H1 (cell line): ENCODE results near the gene RAD51B. TPM values are rescaled to one million over a fixed set of nuclear protein-coding genes. Genes with fewer than 3 reads are reported as not detected.

Experiments used
- CTCF ChIA-PET: fragments of 300-600 bp; sonication (Branson Sonifier 250); formaldehyde crosslinking; loops from one replicate; lab custom pipeline; 2021; ENCODE audit not compliant: partially characterized antibody; lab: Charles Lee
- POLR2A ChIA-PET: fragments of 300-600 bp; sonication (Branson Sonifier 250); formaldehyde crosslinking; loops from one replicate; lab custom pipeline; 2021; ENCODE audit warnings: inconsistent platforms; ENCODE audit not compliant: partially characterized antibody; lab: Charles Lee
- DNase-seq, 2 experiments: peaks; one replicate each; pipeline versions ENCODE4 v3.0.0 to v3.0.0-alpha.2; 2010 to 2022; ENCODE audit warnings: low spot score in 2 of 2, low read depth in 1 of 2, mixed read lengths in 1 of 2
- FAIRE-seq: peaks from 2 replicates; lab custom pipeline; 2011; peaks lifted over from hg19 to GRCh38; lab: Jason Lieb, UNC
- H2AFZ ChIP-seq: 2 replicates; pipeline ENCODE4 v1.8.1; 2012; ENCODE audit warnings: low read length, inconsistent platforms
- H2AK5ac ChIP-seq: 2 replicates; pipeline ENCODE4 v1.6.1; 2013; ENCODE audit warnings: low read depth, low read length
- H2BK120ac ChIP-seq: replicated peaks from 2 replicates; pipeline ENCODE3; 2013; ENCODE audit warnings: low read depth, low read length, inconsistent platforms
- H2BK12ac ChIP-seq: 2 replicates; pipeline ENCODE4 v1.6.1; 2013; ENCODE audit warnings: low read depth, low read length
- H2BK15ac ChIP-seq: 2 replicates; pipeline ENCODE4 v1.6.1; 2013; ENCODE audit warnings: low read length
- H2BK20ac ChIP-seq: 2 replicates; pipeline ENCODE4 v1.6.1; 2013; ENCODE audit warnings: low read length
- H2BK5ac ChIP-seq: 2 replicates; pipeline ENCODE4 v1.6.1; 2013; ENCODE audit warnings: low read depth, low read length
- H3K14ac ChIP-seq: 2 replicates; pipeline ENCODE4 v1.6.1; 2013; ENCODE audit warnings: inconsistent platforms; ENCODE audit not compliant: insufficient read length
- H3K18ac ChIP-seq: 2 replicates; pipeline ENCODE4 v1.6.1; 2013; ENCODE audit warnings: low read length; ENCODE audit errors: extremely low read depth
- H3K23ac ChIP-seq: 2 replicates; pipeline ENCODE4 v1.6.1; 2013; ENCODE audit warnings: inconsistent platforms; ENCODE audit not compliant: insufficient read length
- H3K23me2 ChIP-seq: 2 replicates; pipeline ENCODE4 v1.6.1; 2013; ENCODE audit warnings: low read depth, low read length
- H3K27ac ChIP-seq: 2 replicates; pipeline ENCODE4 v1.6.1; 2011; ENCODE audit warnings: low read depth, low read length, inconsistent platforms
- H3K27me3 ChIP-seq, 4 experiments: replicated peaks in 1 of 4; 1 replicate in 1 of 4; 2 replicates in 3 of 4; pipeline versions ENCODE4 v1.6.1 to v1.8.1; 2011 to 2013; ENCODE audit warnings: low read length in 3 of 4, mild to moderate bottlenecking in 3 of 4, inconsistent platforms in 2 of 4, mixed read lengths in 2 of 4, moderate library complexity in 1 of 4; ENCODE audit not compliant: control insufficient read depth in 3 of 4, insufficient read depth in 3 of 4; ENCODE audit errors: extremely low read depth in 1 of 4
- H3K36me3 ChIP-seq, 4 experiments: 2 replicates each; pipeline versions ENCODE4 v1.6.1 to v1.8.1; 2011 to 2013; ENCODE audit warnings: mild to moderate bottlenecking in 4 of 4, low read length in 3 of 4, moderate library complexity in 2 of 4, control low read depth in 1 of 4, inconsistent platforms in 1 of 4; ENCODE audit not compliant: insufficient read depth in 4 of 4, control insufficient read depth in 2 of 4
- H3K4ac ChIP-seq: replicated peaks from 2 replicates; pipeline ENCODE3; 2013; ENCODE audit warnings: low read length, low read depth, mixed read lengths, inconsistent platforms; ENCODE audit not compliant: insufficient read length
- H3K4me1 ChIP-seq, 4 experiments: replicated peaks in 1 of 4; 1 replicate in 1 of 4; 2 replicates in 3 of 4; pipeline versions ENCODE4 v1.6.1 to v1.8.1; 2011 to 2013; ENCODE audit warnings: low read length in 3 of 4, inconsistent platforms in 2 of 4, mixed read lengths in 1 of 4; ENCODE audit not compliant: insufficient read depth in 4 of 4, control insufficient read depth in 3 of 4
- H3K4me2 ChIP-seq, 2 experiments: 2 replicates each; pipeline versions ENCODE4 v1.6.1 to v1.8.1; 2011 to 2013; ENCODE audit warnings: low read depth in 2 of 2, low read length in 2 of 2, control low read depth in 1 of 2, inconsistent platforms in 1 of 2, mild to moderate bottlenecking in 1 of 2; ENCODE audit not compliant: insufficient read depth in 1 of 2
- H3K4me3 ChIP-seq, 4 experiments: fragments of 200-600, 300-600 bp in 1 of 4; sonication (generic), shearing (Covaris generic), sonication (Bioruptor Twin) in 1 of 4; 2 replicates each; pipeline versions ENCODE4 v1.5.1 to v1.8.1; 2011 to 2016; ENCODE audit warnings: low read length in 4 of 4, low read depth in 3 of 4, control low read depth in 2 of 4, inconsistent platforms in 2 of 4, mild to moderate bottlenecking in 2 of 4, mixed read lengths in 1 of 4, moderate library complexity in 1 of 4; ENCODE audit not compliant: insufficient read depth in 2 of 4; ENCODE audit errors: extremely low read depth in 1 of 4
- H3K56ac ChIP-seq: replicated peaks from 2 replicates; pipeline ENCODE3; 2013; ENCODE audit warnings: low read depth, mild to moderate bottlenecking, mixed read lengths, low read length, inconsistent platforms; ENCODE audit not compliant: insufficient read length
- H3K79me1 ChIP-seq: 2 replicates; pipeline ENCODE4 v1.6.1; 2013; ENCODE audit warnings: low read depth, low read length, control low read depth
- H3K79me2 ChIP-seq, 2 experiments: 2 replicates each; pipeline versions ENCODE4 v1.6.1 to v1.8.1; 2012 to 2013; ENCODE audit warnings: low read length in 2 of 2, mild to moderate bottlenecking in 2 of 2, inconsistent platforms in 1 of 2; ENCODE audit not compliant: insufficient read depth in 2 of 2, control insufficient read depth in 1 of 2
- H3K9ac ChIP-seq, 4 experiments: replicated peaks in 1 of 4; 1 replicate in 1 of 4; 2 replicates in 3 of 4; pipeline versions ENCODE4 v1.6.1 to v1.8.1; 2011 to 2013; ENCODE audit warnings: low read depth in 3 of 4, low read length in 3 of 4, control low read depth in 2 of 4, mild to moderate bottlenecking in 2 of 4, moderate library complexity in 2 of 4, inconsistent platforms in 1 of 4; ENCODE audit errors: extremely low read depth in 1 of 4
- H3K9me3 ChIP-seq, 2 experiments: 2 replicates each; pipeline versions ENCODE4 v1.6.1 to v1.8.1; 2012 to 2013; ENCODE audit warnings: mild to moderate bottlenecking in 2 of 2, moderate library complexity in 2 of 2, control low read depth in 1 of 2, inconsistent platforms in 1 of 2, low read depth in 1 of 2, low read length in 1 of 2, mixed read lengths in 1 of 2; ENCODE audit not compliant: insufficient read depth in 2 of 2
- H4K20me1 ChIP-seq, 2 experiments: replicated peaks in 1 of 2; 2 replicates each; pipeline versions ENCODE3 to v1.8.1; 2011 to 2013; ENCODE audit warnings: inconsistent platforms in 2 of 2, low read length in 2 of 2, mild to moderate bottlenecking in 1 of 2; ENCODE audit not compliant: insufficient read depth in 2 of 2, control insufficient read depth in 1 of 2
- H4K5ac ChIP-seq: 2 replicates; pipeline ENCODE4 v1.6.1; 2013; ENCODE audit warnings: low read length, low read depth, mixed read lengths, inconsistent platforms; ENCODE audit not compliant: insufficient read length
- H4K8ac ChIP-seq: 2 replicates; pipeline ENCODE4 v1.8.0; 2013; ENCODE audit warnings: mild to moderate bottlenecking, moderate library complexity, low read length, inconsistent platforms; ENCODE audit not compliant: insufficient read depth; ENCODE audit errors: extremely low read depth
- H4K91ac ChIP-seq: replicated peaks from 2 replicates; pipeline ENCODE3; 2013; ENCODE audit warnings: low read length, mixed read lengths, inconsistent platforms; ENCODE audit not compliant: insufficient read length
- ASH2L ChIP-seq: fragments of 200-600, 300-600 bp; sonication (generic); IDR thresholded peaks from one replicate; pipeline ENCODE4 v1.7.1; 2017; ENCODE audit warnings: low read length
- SIN3A ChIP-seq, 2 experiments: IDR thresholded peaks in 1 of 2; conservative IDR thresholded peaks in 1 of 2; 2 replicates each; pipeline ENCODE4 v1.6.1; 2011 to 2012; ENCODE audit warnings: low read length in 2 of 2, improper control_type of control experiment in 1 of 2, low read depth in 1 of 2, mild to moderate bottlenecking in 1 of 2
- TAF7 ChIP-seq: optimal IDR thresholded peaks from 2 replicates; pipeline ENCODE3; 2011; ENCODE audit warnings: low read depth, mild to moderate bottlenecking, inconsistent platforms, low read length, moderate library complexity, borderline replicate concordance
- WGBS, 2 experiments: shearing (Covaris generic) in 1 of 2; methylation state at CpG; one replicate each; pipeline versions ENCODE4 v1.1.6 to v1.1.7; 2013 to 2015; ENCODE audit warnings: low lambda C conversion rate in 2 of 2, mixed read lengths in 2 of 2, inconsistent platforms in 1 of 2, low coverage in 1 of 2, missing lambda C conversion rate in 1 of 2; ENCODE audit not compliant: insufficient replicate concordance in 2 of 2, insufficient coverage in 1 of 2, insufficient read length in 1 of 2; ENCODE audit errors: extremely low coverage in 1 of 2, missing lambda C conversion rate in 1 of 2; 5-methylcytosine and 5-hydroxymethylcytosine counted together
- polyA plus RNA-seq, 7 experiments: library from polyadenylated mRNA; depleted of rRNA in 3 of 7; stranded (reverse) in 5 of 7; unstranded in 2 of 7; fragments of >200 nt in 5 of 7; fragments of 200-250 nt in 2 of 7; gene quantifications; 1 replicate in 5 of 7; 2 replicates in 1 of 7; 4 replicates in 1 of 7; pipeline versions ENCODE4 v1.2.1 to v1.2.3, GENCODE V29; 2011 to 2013; ENCODE audit warnings: missing spikeins in 2 of 7, mixed read lengths in 2 of 7
- total RNA-seq: library from RNA; stranded (reverse); fragmentation: NEBNext Ultra II Directional; extraction: Animal tissue kit (Norgen Biotek cat#: 25700); gene quantifications from 2 replicates; pipeline ENCODE4 v1.2.1, GENCODE V29; 2021

RAD51B gene
- total and polyA plus RNA-seq, 2 of the 8 experiments (the other 6 are each of a cell fraction or from before 2014, with no cell fraction given): 3.9 to 14.9 TPM

- H2BK5ac ChIP-seq: peak overlapping the region; percentile 24; the same call in 1 of the 2 replicates
- FAIRE-seq (no peak), DNase-seq (peak in 1 of 2 experiments; percentile 19)
- no peaks in the 10 kb centered on the region; a peak in 1 of 7 replicates for H3K27me3 ChIP-seq
- peak overlapping the region; percentile 36 for H4K91ac ChIP-seq
- H2AFZ ChIP-seq: no peak overlapping the region
- no peaks in the 10 kb centered on the region for H3K79me1 ChIP-seq
- H2AK5ac ChIP-seq: no peak overlapping the region
- ChIA-PET POLR2A (no interaction called here), CTCF (interaction anchor here (0.7 kb wide), 1 partner anchor 86 kb away, joined by 3 read pairs; no protein-coding TSS in a partner anchor)
- no peak overlapping the region for H3K23ac ChIP-seq
- no peak overlapping the region for H4K5ac ChIP-seq
- peak overlapping the region; percentile 67; the same call in 1 of the 2 replicates for H2BK15ac ChIP-seq
- no peak overlapping the region for H2BK120ac ChIP-seq
- H3K9me3 ChIP-seq: no peaks in the 10 kb centered on the region
- no peak overlapping the region for H3K4me2 ChIP-seq
- peak overlapping the region; percentile 88; the same call in 1 of the 2 replicates for H2BK20ac ChIP-seq
- H3K4me3 ChIP-seq: no peak overlapping the region
- no peaks in the 10 kb centered on the region for H4K20me1 ChIP-seq
- H2BK12ac ChIP-seq: no peak overlapping the region
- TF ChIP-seq ASH2L (no peak), SIN3A (conservative IDR thresholded peaks at IDR 0.05 in 1 of 2, IDR thresholded peaks at IDR 0.05 in 1 of 2; ENCODE audit: low read depth in 1 of 2, low read length in 2 of 2) (no peak), TAF7 (no peak)
- H3K18ac ChIP-seq: no peak overlapping the region
- no peaks in the 10 kb centered on the region for H3K79me2 ChIP-seq
- no peaks in the 10 kb centered on the region for H3K23me2 ChIP-seq
- H3K27ac ChIP-seq: no peak overlapping the region
- no peak overlapping the region for H3K9ac ChIP-seq
- H4K8ac ChIP-seq: no peak overlapping the region
- WGBS, 2 experiments: 89% methylated on average over 7 of the region's 7 CpGs; no CpG with 5 or more reads in 1 of the 2 experiments
- H3K36me3 ChIP-seq: no peaks in the 10 kb centered on the region
- no peak overlapping the region for H3K56ac ChIP-seq
- H3K4ac ChIP-seq: no peak overlapping the region
- no peak overlapping the region for H3K14ac ChIP-seq
- peaks cover 6 to 23% (median 15%) of the 10 kb centered on the region in 4 experiments for H3K4me1 ChIP-seq
Observed at GRCh38 chr14:68552075-68552474, 732.5 kb downstream of the RAD51B start.
